ENCODE data around the gene PATL1.
"Not testable (repeated sequence)": the region's sequence is repeated elsewhere in the genome, so short reads cannot be mapped to it uniquely, and the experiment has no call there.

PATL1 gene

DNA sequence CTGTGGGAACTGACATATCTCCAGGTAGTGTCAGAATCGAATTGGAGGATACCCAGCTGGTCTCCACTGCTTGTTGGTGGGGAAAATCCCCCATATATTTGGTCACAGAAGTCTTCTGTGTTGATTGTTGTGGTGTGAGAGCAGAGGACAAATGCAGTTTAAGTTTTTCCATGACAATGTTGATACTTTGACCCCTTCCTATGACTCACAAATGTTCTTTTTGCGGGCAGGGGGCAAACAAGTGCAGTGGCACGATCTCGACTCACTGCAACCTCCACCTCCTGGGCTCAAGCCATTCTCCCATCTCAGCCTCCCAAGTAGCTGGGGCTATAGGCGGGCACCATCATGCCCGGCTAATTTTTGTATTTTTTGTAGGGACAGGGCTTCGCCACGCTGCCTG, 7.4 kb upstream of the PATL1 start:
- DNase-seq, result no peak

DNA sequence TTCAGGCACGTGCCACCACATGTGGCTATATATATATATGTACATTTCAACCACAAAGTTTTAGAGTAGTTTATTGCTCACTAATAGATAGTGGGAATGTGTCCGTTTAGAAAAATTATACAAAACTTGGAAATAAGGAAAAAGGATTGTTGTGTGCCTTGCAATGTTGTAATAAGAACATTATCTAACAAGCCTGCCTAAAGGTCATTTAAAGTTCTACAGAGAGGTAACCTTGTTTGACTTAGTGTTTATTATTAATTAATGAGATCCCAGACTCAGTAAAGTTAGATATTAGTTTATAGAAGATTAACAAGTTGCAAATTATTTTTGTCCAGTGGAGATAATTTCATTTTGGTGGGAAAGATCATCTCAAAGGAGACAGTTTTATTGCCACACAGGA, 5.5 kb upstream of the PATL1 start:
- no peak for DNase-seq

DNA sequence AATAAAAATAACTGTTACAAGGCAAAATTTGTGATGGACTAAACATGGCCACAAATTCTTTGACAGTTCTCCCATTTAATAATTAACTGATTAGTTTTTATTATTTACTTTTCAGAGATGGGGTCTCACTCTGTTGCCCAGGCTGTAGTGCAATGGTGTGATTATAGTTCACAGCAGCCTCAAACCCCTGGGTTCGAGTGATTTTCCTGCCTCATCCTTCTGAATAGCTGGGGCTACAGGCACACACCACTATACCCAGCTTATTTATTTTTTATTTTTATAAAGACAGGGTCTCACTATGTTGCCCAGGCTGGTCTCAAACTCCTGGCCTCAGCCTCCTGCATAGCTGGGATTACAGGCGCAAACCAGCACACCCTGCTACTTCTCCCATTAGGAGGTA, 4.5 kb upstream of the PATL1 start:
- no peak for DNase-seq

DNA sequence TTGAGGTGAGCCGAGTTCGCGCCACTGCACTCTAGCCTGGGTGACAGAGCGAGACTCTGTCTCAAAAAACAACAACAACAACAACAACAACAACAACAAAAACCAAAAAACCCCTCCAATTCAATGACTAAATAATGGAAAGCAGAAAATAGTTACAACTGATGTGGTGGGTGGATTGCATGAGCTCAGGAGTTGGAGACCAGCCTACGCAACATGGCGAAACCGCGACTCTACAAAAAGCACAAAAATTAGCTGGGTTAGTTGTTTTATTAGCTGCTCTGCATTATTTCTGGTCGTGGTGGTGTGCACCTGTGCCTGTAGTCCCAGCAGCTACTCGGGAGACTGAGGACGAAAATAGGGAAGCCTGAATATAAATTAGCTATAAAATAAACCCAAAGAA, 2.6 kb upstream of the PATL1 start:
- no peak for DNase-seq

DNA sequence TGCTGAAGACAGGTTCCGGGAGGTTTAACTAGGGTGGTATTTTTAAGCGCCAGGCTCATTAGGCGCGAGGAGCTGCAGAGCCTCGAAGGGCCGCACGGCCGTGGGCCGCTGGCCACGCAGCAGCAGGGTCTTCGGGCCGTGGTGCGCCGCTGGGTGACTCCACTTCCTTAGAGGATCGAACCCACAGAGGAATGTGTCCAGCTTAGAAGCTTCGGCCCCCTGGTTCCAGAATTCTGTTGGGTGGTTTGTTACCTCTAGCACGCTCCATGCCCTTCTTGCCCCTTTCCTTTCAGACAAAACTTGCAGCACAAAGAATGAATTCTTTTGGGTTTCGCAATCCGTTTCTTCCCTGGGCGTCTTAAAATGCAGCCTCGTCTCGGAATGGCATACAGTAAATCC, 773 bp upstream of the PATL1 start:
- DNase-seq, result peak in 37 of 51 donors; percentile 15 to 80 (median 46)

DNA sequence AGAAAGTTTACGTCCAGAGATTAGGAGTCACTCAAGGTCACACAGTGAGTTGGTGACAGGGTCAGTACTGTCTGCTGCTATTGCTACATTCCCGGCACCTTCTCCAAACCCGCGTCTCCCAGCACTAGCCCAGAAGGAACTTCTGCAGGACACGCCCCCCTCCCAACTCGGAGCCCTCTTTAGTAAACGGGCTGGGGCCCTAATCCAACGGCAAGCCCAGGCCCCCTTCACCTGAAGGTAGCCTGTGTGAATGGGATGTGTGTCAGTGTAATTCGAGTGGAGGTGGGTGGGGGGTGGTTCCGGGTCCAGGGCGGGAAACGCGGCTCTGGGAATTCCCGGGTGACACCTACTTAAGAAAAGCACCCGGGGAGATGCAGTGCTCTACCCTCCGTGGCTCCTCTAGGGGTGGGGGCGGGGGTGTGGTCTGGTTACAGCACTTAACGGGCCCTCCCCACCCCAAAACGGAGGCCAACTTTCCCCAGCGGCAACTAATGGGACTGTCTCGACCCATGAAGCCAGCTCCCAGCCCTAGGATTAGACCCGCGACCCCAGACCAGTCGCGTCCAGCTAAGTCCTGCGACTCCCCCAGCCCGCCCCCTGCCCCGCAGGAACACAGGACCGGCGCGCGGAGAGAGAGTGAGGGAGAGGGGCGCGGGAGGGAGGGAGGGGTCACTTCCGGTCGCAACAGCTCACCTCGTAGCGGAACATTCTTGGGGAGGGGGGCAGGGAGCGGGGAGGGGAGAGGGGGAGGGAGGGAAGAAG, 468 bp downstream of the PATL1 start:
- DNase-seq, result peak in 23 of 51 donors; percentile 8 to 77 (median 44)

DNA sequence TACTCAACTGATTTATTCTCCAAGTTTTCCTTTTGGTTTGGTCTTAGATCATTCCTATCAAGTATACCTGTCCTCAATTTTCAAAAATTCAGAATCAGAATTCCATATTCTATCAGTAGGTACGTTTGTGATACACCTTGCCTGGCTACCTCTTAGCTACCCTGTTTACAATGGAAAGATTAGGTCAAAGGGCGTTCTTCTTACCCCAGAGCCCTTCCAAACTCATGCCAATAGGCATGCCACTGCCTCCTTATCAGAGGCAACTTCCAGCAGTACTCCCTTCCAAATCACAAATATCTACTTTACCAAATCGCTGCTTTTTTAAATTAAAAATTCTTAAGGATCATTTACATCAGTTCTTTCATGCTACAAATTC, 1.0 kb downstream of the PATL1 start:
- DNase-seq, result no peak

DNA sequence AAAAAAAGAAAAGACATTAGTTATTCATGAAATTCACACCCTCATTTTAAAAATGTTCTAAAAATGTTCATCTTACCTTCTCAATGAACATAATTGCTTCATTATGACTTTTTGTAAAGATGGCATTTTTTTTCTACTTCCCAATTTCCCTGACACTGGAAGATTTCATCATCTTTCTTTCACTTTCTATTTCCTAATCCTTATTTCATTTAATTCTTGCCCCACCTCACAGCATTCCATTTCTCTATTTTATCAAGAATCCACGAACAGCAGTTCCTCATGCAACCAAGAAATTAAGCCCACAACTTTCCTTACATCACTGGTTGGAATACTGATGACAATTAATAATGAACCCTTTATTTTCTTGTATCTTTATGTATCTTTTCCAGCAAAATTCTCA, 1.9 kb downstream of the PATL1 start:
- no peak for DNase-seq

DNA sequence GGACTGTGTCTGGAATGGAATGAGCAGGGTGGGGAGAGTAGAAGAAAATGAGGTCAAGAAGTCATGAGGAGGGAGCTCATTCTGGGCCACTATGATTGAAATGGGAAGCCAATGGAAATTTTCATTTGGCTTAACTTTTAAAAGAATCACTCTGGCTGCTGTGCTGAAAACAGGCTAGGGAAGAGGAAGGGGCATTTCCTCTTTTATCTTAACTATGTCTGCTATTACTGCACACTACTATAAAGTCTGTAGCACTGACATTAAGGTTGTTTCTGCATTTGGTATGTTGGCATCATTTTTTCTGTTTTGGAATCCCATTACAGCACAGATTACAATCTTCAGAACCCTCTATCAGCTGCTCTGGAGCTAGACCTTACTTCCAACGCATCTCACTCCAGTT, 8.2 kb downstream of the PATL1 start:
- DNase-seq, result no peak

DNA sequence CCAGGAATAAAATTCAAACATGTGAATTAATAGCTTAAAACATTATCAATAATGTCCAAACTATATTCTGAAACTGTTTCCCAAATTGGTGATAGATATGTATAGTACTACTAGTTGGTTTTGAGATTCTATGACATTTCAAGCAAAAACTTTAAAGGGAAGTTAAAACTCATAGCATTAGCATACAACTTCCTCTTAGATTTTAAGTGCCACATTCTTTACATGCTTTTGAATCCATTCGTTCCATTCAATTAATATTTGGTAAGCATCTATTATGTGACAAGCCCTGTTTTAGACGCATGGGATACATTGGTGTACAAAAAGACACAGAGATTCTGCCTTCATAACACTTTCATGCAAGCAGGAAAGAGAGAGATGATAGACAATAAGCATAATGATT, 8.9 kb downstream of the PATL1 start:
- no peak for DNase-seq

DNA sequence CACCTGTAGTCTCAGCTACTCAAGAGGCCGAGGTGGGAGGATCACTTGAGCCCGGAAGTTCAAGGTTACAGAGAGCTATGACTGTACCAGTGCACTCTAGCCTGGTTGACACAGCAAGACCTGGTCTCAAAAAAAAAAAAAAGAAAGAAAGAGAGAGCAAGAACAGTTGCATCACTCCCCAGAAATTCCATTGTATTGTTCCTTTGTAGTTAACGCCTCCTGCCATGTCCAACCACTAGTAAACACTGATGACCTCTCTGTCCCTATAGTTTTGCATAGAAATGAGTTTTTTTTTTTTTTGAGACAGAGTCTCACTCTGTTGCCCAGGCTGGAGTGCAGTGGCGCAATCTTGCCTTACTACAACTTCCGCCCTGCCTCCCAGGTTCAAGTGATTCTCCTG, 10.8 kb downstream of the PATL1 start:
- no peak for DNase-seq

DNA sequence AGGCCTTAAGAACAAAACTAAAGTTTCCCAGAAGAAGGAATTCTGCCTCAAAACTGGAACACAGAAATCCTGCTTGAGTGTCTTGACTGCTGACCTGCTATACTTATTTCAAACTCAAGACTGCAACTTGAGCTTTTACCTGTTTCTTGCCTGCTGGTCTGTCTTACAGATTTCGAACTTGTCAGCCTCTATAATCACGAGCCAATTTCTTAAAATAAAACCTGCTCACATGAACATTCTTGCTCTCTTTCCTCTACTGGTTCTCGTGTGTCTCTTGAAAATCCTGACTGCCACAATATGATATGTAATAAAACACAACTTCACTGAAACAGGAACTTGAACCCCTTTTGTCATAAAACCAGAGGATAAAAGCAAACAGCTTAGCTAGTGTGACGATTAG, 13.9 kb downstream of the PATL1 start:
- no peak for DNase-seq

DNA sequence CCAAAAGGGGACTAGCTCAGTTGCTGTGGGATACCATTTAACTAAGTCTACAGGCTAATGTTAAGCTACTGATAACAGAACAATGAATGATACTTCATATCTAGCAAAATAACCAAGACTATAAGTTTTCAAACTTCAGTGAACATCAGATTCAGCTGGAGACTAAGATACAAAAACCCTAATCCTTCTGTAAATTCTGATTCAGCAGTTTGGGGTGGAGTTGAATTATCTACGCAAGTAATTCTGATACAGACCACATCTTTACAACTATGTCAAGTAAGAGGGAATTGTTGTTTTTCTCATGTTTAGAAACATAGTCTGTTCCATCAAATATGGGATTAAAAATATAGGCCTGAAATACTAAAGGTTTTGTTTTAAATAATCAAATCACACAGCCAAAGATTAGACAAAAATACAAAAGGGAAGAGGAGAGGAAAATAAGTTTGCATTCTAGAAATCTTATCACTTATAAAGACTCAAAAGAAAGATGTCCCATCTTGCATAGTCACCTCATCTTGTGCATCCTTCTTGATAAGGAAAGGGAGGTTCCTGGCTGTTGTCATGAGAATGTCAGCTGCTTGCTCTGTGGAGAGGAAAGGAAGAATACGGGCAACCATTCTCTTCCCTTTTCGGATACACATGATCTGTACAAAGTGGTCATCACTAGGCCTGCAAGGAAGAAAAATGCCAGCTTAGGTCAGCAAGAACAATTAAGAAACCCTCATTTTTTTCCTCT, 21.4 kb downstream of the PATL1 start:
- no peak for DNase-seq

DNA sequence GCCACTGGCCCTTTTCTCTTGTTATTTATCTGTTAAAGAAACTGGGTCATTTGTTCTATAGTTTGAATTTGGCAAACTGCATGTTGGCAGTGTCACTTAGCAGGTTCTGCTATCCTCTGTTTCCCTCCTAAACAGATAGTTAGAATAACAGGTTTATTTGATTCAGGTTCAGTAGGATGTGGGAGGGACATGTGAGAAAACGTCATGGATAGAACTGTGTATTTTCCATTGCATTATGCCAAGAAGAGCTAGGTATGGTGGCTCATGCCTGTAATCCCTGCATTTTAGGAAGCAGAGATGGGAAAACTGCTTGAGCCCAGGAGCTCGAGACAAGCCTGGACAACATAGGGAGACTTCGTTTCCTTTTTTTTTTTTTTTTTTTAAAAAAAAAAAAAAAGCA, 24.3 kb downstream of the PATL1 start:
- no peak for DNase-seq

DNA sequence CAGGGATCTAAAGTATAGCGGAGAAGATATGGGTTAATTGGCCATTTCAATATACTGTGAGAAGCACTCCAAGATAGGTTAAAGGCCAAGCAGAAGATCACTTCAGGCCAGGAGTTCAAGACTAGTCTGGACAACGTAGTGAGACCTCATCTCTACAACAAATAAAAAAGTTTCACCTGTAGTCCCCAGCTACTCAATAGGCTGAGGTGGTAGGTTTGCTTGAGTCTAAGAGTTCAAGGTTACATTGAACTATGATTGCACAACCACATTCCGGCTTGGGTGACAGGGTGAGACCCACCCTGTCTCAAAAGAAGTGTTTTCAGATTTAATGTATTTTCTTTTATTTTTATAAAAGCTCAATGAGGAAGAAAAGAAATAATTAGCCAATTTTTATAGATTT, 25.4 kb downstream of the PATL1 start:
- no peak for DNase-seq

DNA sequence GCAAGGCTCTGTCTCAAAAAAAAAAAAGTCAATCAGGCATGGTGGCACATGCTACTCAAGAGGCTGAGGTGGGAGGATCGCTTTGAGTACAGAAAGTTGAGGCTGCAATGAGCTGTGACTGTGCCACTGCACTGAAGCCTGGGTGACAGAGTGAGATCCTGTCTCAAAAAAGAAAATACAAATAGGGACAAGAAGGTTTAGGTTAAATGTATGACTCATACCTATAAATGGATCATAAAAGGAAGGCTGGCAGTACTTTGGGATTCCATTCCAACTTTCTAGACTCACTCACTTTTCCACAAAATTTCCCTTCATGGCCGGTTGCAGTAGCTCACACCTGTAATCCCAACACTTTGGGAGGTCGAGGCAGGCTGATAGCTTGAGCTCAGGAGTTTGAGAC, 27.7 kb downstream of the PATL1 start:
- DNase-seq, result no peak

DNA sequence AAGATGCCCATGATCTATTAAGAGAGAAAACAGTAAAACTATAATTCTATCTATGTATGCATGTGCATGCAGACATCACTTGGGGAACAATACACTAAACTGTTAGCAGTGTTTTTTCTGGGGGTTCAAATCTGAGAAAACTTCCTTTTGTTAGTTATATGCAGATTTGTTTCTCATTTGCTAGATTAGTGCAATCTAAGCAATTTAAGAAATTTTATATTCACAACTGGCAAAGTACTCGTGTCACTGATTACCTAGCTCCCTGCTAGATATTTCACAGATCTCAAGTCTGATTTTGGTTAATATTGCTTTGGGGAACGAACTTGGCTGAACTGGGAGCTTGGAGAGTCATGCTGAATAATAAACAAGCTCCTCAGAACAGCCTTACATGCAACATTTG, 38.3 kb downstream of the PATL1 start:
- no peak for DNase-seq

DNA sequence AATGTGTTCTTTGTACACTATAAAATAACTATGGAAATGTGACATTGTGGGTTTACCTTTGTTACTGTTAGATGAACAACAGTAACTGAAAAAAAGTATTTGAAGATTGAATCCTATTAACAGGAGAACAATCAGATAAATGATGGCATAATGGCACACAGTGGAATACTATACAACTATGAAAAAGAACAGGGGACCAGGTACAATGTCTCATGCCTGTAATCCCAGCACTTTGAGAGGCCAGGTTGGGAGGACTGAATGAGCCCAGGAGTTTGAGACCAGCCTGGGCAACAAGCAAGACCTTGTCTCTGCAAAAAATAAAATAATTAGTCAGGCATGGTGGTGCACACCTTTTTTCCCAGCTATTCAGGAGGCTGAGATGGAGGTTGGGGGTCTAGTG, 38.8 kb downstream of the PATL1 start:
- no peak for DNase-seq

DNA sequence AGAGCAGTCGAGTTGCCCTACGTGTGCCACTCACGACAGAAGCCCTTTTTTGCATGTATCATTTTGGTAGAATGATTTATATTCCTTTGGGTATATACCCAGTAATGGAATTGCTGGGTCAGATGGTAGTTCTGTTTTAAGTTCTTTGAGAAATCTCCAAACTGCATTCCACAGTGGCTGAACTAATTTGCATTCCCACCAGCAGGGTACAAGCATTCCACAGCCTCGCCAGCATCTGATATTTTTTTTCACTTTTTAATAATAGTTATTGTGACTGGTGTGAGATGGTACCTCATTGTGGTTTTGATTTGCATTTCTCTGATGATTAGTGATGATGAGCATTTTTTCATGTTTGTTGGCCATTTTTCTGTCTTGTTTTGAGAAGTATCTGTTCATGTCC, 41.9 kb downstream of the PATL1 start:
- DNase-seq, result not testable (repeated sequence)

DNA sequence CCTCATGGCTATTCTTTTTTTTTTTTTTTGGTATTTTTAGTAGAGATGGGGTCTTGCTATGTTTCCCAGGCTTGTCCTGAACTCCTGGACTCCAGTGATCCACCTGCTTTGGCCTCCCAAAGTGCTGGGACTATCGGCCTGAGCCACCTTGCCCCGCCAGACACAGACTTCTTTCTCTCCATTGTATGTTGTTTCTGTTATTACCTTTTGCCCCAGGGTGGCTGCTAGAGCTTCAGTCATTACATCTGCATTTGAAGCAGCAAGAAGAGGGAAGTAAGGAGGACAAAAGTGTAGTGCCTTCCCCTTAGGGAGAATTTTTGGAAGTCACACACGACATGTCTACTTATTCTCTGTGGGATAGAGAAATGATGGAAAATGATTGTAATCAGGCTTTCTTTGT, 43.1 kb downstream of the PATL1 start:
- DNase-seq, result no peak

DNA sequence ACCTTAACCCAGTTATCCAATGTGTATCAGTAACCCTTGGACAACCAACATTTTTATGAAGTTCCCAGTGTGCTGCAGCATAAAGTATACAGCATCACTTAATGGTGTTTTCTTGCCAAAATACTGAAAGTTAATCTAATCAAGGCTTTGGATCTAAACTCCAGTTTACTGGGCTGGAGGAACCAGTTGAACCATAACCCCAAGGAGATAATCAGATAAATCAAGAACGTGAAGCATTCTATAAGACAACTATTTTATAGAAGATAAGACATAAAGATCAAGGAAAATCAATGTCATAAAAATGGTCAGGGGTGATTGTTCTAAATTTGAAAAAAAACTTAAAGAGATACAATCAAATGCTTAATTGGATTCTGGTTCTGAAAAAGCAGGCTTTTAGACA, 51.0 kb downstream of the PATL1 start:
- DNase-seq, result no peak

DNA sequence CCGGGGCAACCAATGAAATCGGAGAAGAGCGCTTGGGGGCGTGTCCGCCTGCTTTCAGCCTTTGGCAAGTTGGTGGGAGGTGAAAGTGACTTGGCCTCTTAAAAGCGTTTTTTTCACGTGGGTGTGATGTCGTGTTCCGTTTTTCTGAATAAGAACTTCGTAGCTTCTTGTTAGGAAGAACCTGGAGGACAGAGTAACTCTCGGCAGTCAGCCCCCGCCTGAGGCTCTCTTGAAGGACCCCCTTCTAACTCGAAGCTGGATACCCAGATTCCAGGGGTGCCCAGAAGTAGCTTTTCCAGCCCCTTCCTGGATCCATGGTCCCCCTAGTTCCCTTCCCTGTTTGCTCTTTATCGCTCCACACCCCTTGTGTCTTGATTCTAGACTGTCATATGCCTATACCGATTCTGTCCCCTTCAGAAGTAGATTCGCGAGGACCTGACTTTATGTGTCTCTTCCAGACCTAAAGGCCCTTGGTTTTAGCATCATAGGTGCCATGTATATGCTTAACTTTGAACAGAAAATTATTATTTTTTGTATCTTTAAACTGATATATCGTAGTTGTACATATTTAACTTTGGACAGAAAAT, 52.3 kb downstream of the PATL1 start:
- peak in 2 of 51 donors; percentile 39 to 81 for DNase-seq

Measured in hypothalamus (tissue), 51 donors.